ENCODE measurements around the gene PTF1A.

PTF1A gene, protein sequence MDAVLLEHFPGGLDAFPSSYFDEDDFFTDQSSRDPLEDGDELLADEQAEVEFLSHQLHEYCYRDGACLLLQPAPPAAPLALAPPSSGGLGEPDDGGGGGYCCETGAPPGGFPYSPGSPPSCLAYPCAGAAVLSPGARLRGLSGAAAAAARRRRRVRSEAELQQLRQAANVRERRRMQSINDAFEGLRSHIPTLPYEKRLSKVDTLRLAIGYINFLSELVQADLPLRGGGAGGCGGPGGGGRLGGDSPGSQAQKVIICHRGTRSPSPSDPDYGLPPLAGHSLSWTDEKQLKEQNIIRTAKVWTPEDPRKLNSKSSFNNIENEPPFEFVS

DNA sequence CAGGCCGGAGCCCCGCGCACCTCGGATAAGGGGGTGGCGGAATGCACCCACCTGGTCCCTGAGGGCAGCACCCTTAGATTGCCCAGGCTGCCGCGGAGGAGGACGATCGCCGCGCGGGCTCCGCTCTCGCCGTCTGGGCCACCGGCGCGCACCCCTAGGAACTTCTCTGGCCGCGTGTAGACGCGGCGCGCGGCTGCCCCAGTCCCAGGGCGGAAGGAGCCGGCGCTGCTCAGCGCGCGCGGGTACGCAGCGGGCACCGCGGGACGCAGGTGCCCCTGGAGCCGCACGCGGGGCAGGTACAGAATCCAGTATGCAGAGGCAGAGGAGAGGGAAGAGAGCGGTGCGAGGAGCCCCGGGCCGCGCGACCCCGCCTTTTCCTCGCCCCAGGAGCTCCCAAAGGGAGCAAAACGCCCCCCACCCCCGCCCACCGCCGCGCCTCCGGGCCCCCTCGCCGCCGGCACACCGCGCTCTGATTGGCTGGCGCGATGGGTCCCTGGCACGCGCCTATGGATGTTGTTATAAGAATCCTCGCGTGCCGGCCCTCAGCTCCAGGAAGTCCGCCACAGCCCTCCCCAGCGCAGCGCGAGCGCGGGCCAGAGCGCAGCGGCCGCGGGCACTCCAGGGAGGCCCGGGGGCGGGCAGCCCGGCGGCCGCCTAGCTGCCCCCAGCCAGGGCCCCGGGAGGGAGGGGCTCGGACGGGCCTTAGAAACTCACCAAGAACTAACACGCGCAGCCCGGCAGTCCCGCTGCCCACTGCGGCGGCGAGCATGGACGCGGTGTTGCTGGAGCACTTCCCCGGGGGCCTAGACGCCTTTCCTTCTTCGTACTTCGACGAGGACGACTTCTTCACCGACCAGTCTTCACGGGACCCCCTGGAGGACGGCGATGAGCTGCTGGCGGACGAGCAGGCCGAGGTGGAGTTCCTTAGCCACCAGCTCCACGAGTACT lies at the start of gene PTF1A:
Gene PTF1A, plus strand, starts transcription at position 549 of the 948 bp plus-strand sequence. Its CDS starts 219 bp downstream, at position 768.
- no peak for DNase-seq

DNA sequence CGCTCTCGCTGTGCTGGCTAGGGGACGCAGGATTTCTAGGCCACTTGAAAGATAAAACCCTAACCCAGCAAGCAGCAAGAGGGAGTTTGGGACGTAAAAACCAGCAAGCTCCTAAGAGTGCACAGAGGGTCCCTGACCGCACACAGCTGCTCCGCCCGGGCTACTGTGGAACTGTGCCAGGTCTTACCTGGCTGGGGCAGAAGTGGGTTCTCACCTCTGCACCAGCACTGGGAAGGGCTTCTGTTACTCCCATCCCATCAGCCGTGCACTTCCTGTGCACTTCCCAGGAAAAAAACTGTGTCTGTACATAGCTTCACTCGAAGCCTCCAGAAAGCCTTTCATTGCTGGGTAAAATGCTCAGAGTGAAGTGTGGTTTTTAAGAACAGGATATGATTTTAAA lies 45.9 kb upstream of the PTF1A start:
- peak; percentile 13 for DNase-seq

DNA sequence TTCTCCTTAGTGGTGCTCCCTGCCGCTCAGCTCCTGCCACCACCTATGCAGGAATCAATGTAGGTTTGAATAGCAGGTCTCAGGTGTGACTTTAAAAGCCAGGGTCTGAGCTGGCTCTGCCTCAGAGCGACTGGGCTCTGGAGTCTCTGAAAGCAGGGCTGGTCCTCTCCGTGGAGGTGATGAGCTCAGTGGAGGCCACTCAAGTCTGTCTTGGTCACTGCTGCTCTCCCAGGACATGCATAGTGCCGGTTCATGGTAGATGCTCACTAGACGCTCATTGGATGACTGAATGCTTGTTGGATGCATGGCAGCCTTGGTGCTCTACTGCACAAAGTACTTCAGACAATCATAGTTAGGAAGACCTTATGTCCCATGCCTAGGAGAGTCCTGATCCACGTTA lies 45.1 kb upstream of the PTF1A start:
- no peak for DNase-seq

DNA sequence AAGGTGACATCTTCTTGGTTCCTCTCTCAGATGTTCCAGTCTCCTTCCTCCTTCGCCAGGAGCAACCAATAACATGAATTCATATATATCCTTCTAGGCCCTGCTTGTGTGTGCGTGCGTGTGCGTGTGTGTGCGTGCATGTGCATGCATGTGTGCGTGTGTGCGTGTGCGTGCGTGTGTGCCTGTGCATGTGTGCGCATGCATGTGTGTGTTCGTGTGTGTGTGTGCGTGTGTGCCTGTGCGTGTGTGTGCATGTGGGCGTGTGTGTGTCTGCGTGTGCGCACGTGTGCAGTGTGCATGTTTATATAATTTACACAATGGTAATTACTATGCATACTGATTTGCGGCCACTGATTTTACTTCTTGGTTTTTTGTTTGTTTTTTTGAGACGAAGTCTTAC lies 43.9 kb upstream of the PTF1A start:
- no peak for DNase-seq

DNA sequence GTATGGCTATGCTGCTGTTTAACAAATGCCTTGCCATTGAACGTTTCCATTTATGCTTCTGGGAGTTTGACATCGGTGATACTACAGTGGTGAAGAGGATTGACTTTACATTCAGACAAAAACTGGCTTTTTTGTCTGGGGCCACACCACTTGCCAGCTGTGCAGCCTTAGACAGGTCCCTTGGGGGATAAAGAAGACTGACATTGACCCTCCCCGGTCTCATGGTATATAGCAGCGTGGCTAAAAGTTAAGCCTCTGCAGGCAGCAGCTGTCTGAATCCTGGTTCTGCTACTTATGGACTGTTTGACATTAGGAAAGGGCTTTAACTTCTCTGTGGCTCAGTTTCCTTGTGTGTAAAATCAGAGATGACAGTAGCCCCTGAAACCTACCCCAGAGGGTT lies 42.0 kb upstream of the PTF1A start:
- DNase-seq: no peak

DNA sequence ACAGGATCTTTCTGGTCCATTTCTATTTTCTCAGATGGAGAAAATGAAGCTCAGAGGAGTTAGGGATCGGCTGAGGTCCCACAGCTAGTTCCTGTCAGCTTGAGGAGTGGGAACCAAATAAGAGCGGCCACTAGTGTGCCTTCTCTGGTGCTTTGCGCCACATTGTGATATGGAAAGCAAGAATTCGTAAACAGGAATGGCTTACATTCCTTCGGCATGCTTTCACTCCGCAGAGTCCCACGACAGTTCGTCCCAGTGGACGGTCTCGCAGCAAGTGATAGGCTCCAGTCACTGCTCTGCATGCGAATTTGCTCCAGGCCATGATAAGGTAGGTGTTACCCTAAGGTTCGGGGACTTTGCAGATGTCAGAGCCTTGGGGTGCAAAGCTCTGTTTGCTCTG lies 41.5 kb upstream of the PTF1A start:
- DNase-seq: no peak

DNA sequence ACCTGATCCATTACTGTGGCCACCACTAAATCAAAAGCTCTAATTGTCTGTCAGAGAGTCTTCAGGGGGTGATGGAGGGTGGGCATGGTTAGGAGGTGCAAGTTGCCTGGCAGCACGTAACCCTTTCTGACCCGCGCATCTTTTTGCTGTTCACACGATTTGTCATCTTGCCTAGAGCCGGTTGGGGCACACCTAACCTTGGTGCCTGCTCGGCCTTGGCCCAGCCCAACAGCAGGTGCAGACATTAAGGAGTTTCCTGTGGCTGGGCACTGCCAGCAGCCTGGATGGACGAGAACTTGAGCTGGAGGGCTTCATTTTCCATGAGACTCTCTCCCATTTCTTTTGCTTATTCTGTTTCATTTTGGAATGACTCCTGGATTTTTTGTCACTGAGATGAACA lies 41.0 kb upstream of the PTF1A start:
- DNase-seq: no peak

DNA sequence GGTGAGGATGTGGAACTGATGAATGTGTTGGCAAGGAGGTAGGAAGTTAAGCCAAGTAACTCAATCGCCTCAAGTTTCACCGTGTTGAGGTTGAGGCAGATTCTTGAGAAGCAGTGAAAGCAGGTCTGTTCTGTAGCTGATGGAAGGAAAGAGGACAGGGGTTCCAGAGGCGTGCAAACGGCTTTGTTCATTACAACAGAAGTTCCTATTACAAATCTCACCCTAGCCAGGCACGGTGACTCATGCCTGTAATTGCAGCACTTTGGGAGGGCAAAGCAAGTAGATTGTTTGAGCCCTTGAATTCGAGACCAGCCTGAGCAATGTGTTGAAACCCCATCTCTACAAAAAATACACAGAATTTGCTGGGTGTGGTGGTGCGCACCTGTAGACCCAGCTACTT lies 36.9 kb upstream of the PTF1A start:
- no peak for DNase-seq

DNA sequence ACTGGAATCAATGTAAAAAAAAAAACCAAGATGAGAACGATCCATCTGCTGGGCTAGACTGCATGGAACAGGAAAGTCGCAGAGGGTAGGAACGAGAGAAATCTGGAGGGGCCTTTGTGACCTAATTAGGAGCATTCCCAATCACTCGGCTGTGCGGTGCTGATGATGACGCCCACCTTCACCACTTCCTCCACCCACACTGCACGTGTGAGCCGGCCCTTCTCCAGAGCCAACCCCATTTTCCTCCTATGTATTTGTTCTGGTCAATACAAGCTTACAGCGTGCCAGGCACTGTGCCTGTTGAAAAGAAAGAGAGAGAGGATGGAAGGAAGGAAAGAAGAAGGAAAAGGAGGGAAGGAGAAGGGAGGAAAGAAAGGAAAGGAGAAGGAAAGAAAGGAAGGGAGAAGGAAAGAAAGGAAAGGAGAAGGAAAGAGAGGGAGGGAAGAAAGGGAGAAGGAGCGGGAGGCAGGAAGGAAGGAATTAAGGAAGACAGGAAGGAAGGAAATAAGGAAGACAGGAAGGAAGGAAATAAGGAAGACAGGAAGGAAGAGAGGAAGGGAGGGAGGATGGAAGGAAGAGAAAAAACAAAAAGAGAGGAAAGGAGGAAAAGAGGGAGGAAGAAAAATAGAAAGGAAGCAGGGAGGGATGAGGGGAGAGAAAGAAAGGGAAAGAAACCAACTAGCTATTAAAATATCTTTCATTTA lies 35.5 kb upstream of the PTF1A start:
- DNase-seq: no peak

DNA sequence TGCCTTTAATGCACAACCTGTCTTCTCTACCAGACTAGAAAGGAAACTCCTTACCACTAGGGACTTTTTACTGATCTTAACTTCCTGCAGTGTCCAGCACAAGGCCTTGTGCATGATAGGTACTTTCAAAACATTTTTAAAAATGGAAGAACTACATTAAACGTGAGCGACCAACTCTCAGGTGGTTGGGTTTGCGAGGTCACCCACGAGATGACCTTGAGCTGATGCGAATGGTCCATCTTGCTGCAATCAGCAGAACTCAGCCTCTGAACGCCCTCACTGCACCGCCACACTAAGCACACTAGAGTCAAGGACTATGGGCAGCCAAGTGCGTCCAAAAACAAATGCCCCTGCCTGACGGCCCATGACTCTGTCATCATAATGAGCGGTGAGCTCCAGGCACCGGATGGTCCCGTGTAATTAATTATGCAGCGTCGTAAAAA lies 34.9 kb upstream of the PTF1A start:
- no peak for DNase-seq

DNA sequence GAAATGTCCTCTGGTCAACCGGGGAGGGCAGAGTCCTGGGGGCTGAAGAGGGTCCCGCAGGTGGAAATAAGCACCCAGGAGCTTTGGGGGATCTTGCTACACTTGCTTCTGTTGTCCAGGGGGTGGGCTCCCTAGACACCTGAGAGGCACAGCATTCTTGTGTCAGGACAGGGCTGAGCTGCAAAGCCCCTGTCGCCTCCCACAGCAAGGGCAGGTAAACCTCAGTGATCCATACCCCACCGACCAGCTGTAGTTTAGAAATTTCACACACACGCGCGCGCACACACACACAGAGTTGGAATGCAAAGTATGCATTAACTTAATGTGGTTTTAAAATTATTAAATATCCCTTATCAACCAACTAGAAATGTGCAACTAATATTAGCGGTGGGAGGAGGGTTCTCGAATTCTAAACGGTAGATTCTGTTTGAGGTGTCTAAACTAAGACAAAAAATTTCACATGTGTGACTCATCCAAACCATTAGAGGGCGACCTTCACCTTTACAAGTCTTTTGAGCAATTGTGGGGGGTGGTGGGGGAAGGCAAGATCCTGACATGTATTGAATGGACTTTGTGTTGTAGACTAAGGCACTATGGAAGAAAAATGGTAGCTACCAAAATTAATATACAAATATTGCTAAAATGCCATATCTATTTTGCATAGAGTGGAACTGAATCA lies 34.3 kb upstream of the PTF1A start:
- DNase-seq: peak; percentile 13

DNA sequence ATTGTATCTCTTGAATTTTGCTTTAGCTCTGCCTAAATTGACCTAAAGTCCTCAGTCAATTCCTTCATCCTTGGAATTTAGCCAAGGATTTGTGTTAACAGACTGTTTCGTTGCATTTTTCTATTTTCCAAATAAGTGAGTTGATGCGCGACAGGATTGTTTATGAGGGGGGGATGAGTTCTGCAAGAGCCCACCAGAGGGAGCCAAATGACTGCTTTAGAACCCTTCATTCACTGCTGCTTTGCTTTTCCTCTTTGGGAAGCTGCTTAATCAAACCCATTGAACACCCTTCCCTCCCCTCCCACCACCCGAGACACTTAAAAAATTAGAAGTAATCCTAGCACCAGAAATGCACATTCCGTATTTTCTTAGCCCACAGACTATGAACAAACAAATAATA lies 33.7 kb upstream of the PTF1A start:
- DNase-seq: no peak

DNA sequence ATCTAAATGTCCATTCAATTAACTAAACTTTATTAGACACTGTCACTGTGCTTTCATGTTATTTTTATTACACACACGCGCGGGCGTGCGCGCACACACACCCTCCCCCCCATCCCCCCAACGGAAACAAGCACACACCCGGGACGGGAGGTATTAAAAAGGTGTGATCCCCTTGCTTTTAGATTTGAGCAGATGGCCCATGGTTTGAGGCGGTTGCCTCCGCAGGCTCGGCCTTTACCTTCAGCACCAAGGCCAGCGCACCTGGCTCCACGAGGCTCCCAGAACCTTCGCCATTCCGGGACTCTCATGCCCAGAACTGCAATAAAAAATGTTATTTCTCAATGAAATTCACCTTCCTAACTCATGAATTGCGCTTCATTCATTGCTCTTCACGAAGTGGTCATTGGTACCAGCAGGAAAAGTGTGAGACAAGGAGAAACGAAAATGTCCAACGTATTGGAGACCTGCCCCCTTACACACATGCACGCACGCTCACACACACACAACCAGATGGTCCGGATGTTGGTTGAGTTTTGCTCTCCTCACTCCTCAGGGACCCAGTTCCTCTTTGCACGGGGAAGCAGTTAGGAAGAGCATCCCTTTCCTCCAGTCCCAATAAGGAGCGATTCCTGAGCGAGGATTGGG lies 20.8 kb upstream of the PTF1A start:
- no peak for DNase-seq

DNA sequence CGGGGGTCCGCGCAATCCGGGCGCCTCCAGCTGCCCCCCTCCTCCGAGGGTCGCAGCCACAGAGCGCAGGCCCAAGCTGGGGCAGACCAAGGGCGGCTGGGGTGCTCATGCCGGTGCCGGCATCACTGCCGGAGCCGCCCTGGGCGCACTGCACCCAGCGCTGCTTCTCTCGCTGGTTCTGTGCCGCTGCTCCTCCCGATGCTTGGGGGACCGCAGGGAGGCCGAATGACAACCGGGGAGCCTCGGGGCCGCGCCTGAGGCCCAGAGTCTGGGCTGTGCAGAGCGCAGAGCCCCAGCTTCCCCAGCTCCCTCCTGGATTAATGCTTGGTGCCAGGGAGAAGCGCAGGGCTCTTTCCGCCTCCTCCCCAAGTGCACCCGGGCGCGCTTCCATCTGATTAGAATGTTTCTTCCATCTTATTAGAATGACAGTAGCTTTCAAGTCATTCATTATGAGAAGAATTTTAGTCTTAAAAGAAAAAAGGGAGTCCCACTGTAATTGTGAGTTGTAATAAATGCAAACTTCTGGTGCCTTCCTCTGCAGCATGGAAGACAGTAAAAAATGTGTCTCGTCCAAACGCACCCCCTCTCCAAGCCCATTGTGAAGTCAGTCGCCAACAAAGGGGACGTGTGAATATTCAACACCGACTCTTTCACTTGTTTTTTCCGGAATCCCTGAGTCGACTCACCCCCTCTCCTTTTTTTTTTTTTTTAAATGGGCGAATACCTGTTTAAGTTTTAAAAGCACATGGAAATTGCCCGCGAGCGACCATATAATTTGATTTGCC lies 19.5 kb upstream of the PTF1A start:
- DNase-seq: no peak

DNA sequence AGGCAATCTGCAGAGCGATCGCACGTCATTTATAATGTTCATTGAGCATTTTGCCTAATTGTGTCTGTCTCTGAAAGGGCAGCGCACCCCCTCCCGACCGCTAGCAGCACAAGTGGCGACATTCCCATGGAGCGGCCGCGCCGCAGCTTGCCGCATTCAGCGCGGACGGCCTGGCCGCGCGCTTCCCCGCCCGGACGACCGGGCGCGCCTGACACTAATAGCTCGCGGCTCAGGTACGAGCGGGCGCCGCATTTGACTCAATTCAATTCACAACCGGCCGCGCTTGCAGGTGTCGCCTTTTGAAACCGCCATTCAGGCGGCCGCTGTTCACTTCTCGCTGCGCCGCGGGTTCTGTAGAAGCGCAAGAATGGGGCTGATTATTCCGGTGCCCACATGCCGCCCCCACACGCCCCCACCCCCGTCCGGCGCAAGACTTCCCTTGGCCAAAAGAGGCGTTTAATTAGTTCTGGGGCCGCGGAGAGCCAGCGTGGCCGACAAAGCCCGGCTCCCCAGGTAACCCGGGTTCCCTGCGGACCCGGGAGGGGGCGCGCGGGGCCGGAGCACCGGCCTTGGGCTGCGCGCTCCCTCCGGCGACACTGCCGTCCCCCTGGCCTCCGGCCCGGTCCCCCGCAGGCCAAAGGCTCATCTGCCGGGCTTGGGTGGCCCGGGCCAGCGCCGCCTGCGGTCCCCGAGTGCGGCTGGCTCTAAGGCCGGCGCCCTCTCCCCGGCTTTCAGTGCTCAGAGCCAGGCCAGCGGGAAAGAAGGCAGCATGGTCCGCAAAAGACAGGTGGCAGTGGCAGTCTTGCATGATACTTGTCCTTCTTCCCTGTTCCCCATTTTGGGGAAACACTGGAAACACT lies 18.7 kb upstream of the PTF1A start:
- DNase-seq: no peak

DNA sequence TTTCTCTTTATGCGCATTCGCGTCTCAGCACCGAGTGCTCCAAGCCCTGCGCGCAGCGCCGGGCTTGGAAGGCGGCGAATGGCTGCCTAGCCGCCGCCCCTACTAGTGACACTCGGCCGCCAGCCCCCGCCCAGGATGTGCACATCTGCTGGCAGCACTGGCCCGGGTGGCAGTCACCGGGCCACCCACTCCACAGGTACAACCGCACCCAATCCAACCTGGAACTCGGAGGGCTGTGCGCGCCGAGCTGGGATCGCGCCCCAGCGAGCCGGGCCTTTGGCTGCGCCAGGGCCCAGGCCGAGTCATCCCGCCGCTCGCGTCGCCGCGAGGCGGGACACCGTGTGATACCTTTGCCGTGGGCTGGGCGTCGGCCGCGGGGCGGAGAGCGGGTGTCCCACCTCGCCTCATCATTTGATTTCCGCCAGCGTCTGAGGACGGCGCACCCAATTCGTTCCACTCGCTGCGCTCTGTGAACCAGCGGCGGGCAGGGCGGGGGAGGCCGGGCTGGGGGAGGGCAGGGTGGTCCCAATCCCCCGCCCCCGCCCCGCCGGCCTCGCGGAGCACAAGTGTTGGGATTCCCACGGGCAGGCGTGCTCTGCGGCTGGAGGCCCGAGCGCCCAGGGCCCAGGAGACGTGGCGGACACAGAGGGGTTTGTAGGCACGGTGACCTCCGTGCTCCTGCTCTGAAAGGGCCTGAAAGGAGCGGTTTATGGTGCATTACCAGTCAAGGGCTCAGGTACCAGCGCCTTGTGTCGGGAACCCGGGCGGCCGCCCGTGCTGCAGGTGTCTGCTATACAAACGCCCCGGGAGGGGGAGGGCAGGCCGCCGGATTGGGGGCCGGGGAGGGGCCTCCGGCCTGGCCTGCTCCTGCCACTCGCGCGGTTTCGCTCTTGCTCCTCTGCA lies 17.8 kb upstream of the PTF1A start:
- no peak for DNase-seq

DNA sequence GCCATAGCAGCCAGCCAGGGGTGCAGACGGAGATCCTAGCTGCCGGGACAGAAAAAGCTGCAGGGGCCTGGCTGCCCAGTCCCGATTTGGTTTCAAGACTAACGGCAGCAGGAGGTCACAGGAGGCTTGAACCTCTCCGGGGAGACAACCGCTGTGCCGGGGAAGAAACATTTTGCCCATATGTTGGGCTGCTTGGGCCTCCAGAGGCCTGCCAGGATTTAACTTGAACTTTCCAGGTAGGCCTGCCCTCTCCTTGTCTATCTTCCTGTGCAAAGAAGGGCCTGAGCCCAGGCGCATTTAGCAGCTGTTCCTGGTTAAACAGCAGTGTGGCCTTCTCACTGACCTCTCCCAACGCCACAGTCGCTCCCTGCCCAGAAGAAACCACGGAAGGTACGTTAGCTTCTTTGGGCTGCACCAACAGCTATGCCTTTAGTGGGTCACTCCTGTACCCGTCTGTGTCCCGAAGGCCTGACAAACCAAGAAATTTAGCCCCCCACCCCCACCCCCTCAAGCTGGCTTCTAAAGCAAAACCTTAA lies 17.1 kb upstream of the PTF1A start:
- no peak for DNase-seq

DNA sequence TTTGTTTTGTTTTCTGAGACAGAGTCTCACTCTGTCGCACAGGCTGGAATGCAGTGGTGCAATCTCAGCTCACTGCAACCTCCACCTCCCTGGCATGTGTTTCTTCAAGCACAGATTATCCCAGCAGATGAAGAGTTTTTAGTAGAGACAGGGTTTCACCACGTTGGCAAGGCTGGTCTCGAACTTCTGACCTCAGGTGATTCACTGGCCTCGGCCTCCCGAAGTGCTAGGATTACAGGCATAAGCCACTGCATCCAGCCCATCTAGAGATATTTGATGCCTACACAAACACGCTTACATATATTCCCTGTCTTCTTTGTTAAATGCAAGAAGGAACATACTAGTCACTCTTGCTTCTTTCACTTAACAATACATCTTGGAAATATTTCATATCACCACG lies 5.9 kb upstream of the PTF1A start:
- DNase-seq: no peak

DNA sequence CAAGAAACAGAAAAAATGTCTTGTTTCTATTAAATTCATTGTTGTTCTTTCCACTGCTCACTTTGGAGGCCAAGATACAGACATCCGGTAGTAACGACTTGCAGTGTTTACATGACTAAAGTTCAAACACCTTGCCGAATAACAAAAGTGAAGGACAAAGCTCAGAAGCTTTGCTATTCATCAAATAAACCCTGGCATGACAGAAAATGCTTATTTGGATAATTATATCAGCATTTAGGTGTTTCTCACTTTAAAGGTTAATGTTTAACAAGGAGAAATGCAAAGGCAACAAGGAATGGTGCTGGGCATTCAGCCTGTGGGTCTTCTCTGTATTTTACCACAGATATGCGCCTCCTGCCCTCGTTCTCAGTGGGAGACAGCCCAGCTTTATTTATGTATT lies 5.4 kb upstream of the PTF1A start:
- no peak for DNase-seq
